Measurements from ENCODE around the gene NOP58. TPM values are rescaled to one million over a fixed set of nuclear protein-coding genes. Genes with fewer than 3 reads are reported as not detected.

NOP58 gene
- total RNA-seq, 2 donors from 2014 or later = 47.6 to 73.2 TPM

GRCh38 chr2:202249521-202250253 is 15.9 kb upstream of the NOP58 start:
- Histone ChIP-seq H3K4me1 (replicated peaks) (no peaks in the 10 kb centered on the region), H3K27me3 (replicated peaks; ENCODE audit: insufficient read depth) (no peaks in the 10 kb centered on the region), H3K36me3 (no peaks in the 10 kb centered on the region), H3K9me3 (no peaks in the 10 kb centered on the region), H3K4me3 (no peak overlapping the region), H3K27ac (no peak overlapping the region)
- 51% methylated on average over 10 of the region's 10 CpGs for WGBS
- TF ChIP-seq POLR2A (IDR thresholded peaks at IDR 0.05) (no peak), CTCF (IDR thresholded peaks at IDR 0.05) (no peak), POLR2AphosphoS5 (IDR thresholded peaks at IDR 0.05) (no peak)
- DNase-seq (ENCODE audit: low spot score) = no peak
- intact Hi-C loops (cut with DNase I) = no loop called here

- H3K4me1 ChIP-seq (replicated peaks) = no peaks in the 10 kb centered on the region
- H3K4me3 ChIP-seq = no peak overlapping the region
- intact Hi-C loops (cut with DNase I) = no loop called here
- TF ChIP-seq CTCF (IDR thresholded peaks at IDR 0.05) (no peak), POLR2AphosphoS5 (IDR thresholded peaks at IDR 0.05) (no peak)
- H3K36me3 ChIP-seq = no peaks in the 10 kb centered on the region
- no peaks in the 10 kb centered on the region for H3K9me3 ChIP-seq
- no peak for DNase-seq (ENCODE audit: low spot score)
- H3K27me3 ChIP-seq (replicated peaks; ENCODE audit: insufficient read depth) = no peaks in the 10 kb centered on the region
- 72% methylated on average over 5 of the region's 5 CpGs for WGBS
- H3K27ac ChIP-seq = no peak overlapping the region
Observed at GRCh38 chr2:202251494-202251893, 14.1 kb upstream of the NOP58 start.

DNA sequence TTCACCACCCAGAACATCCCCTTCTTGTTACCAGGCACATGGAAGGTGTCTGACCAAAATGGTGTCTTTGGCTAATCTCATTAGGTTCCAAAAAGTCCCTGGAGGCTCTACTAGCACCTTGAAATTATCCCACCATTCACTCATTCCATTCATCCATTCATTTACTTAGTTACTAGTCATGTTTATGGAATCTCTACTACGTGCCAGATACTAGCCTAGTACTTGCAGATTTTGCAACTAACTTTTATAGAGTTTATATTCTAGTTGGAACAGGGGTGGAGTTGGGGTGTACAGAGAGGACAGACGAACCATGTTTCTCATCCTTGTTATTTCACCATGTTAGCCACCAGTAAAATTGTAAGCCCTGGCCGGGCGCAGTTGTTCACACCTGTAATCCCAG is 4.0 kb upstream of the NOP58 start:
- intact Hi-C loops (cut with DNase I) = no loop called here
- DNase-seq (ENCODE audit: low spot score) = no peak
- Histone ChIP-seq H3K27me3 (replicated peaks; ENCODE audit: insufficient read depth) (no peaks in the 10 kb centered on the region), H3K4me1 (replicated peaks) (no peaks in the 10 kb centered on the region), H3K36me3 (no peaks in the 10 kb centered on the region), H3K27ac (no peak overlapping the region), H3K4me3 (no peak overlapping the region), H3K9me3 (no peaks in the 10 kb centered on the region)
- 59% methylated on average over 4 of the region's 4 CpGs for WGBS
- no peak for TF ChIP-seq CTCF (IDR thresholded peaks at IDR 0.05)
- TF ChIP-seq POLR2AphosphoS5 (IDR thresholded peaks at IDR 0.05) = no peak

GRCh38 chr2:202267495-202267894 is 1.9 kb downstream of the NOP58 start:
- Histone ChIP-seq H3K27ac (no peak overlapping the region), H3K4me1 (replicated peaks) (no peaks in the 10 kb centered on the region), H3K27me3 (replicated peaks; ENCODE audit: insufficient read depth) (no peaks in the 10 kb centered on the region), H3K9me3 (no peaks in the 10 kb centered on the region), H3K4me3 (peak overlapping the region; percentile 80 to 90), H3K36me3 (no peaks in the 10 kb centered on the region)
- no peak for DNase-seq (ENCODE audit: low spot score)
- TF ChIP-seq POLR2AphosphoS5 (IDR thresholded peaks at IDR 0.05) = no peak
- TF ChIP-seq CTCF (IDR thresholded peaks at IDR 0.05) = no peak
- no peak for TF ChIP-seq POLR2A (IDR thresholded peaks at IDR 0.05)
- intact Hi-C loops (cut with DNase I) = loop anchor here (5.0 kb wide), 1 partner anchor 110 kb away; the partner anchor contains the start of gene BMPR2
- 23% methylated on average over 9 of the region's 9 CpGs for WGBS

GRCh38 chr2:202269585-202269984 is 4.0 kb downstream of the NOP58 start:
- no peak for DNase-seq (ENCODE audit: low spot score)
- intact Hi-C loops (cut with DNase I) = loop anchor here (5.0 kb wide), 1 partner anchor 108 kb away; the partner anchor contains the start of gene BMPR2

More at GRCh38 chr2:202269585-202269984, 4.0 kb downstream of the NOP58 start:
- H3K27me3 ChIP-seq (replicated peaks; ENCODE audit: insufficient read depth) = no peaks in the 10 kb centered on the region
- H3K27ac ChIP-seq = no peak overlapping the region
- WGBS = 76% methylated on average over 9 of the region's 9 CpGs
- H3K36me3 ChIP-seq = no peaks in the 10 kb centered on the region
- H3K9me3 ChIP-seq = no peaks in the 10 kb centered on the region
- TF ChIP-seq CTCF (IDR thresholded peaks at IDR 0.05) (no peak), POLR2A (IDR thresholded peaks at IDR 0.05) (no peak), POLR2AphosphoS5 (IDR thresholded peaks at IDR 0.05) (no peak)
- H3K4me3 ChIP-seq = no peak overlapping the region
- H3K4me1 ChIP-seq (replicated peaks) = no peaks in the 10 kb centered on the region
